ENCODE measurements around the gene SLC12A8.

DNA sequence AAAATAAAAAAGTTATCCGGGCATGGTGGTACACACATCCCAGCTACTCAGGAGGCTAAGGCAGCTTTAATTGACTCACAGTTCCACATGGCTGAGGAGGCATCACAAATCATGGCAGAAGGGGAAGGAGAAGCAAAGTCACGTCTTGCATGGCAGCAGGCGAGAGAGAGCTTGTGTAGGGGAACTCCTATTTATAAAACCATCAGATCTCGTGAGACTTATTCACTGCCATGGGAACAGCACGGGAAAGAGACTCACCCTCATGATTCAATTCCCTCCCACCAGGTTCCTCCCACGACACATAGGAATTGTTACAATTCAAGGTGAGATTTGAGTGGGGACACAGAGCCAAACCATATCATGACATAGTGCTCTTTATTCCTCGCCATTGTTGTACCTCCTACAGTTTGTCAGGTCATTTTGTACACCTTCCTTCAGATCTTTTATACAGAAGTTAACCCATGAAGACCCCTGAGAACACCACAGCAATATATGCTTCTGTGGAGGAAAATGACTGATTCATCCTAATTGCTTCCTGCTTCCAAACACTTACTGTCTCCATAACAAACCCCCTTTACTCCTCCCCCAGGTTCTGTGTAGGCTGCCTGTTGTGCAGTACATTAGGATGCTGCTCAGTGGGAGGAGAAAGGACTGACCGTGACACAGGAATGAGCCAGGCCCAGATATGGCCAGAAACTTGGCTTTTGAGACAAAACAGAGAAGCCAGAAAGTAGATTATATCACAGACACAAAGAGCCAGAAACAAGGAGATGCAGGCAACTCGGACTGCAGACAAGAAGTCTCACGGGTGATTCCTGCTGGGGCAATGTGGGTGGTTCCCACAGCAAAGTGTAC is 88.9 kb downstream of the SLC12A8 start:
- TF ChIP-seq CTCF (conservative IDR thresholded peaks at IDR 0.05; ENCODE audit: low read length) (no peak), EZH2phosphoT487 (IDR thresholded peaks at IDR 0.05; ENCODE audit: borderline replicate concordance) (no peak)

Data from Loucy (cell line).